Trophoblast cell (in vitro differentiated cells and primary cell): ENCODE data around the gene CBX2.

Experiments
- DNase-seq, 2 donors: peaks; one replicate each; pipeline ENCODE4 v3.0.0-alpha.2; 2016
- H2AFZ ChIP-seq: 2 replicates; pipeline ENCODE4 v1.6.1; 2013; ENCODE audit warnings: low read length, moderate library complexity, mild to moderate bottlenecking; ENCODE audit not compliant: insufficient read depth, poor library complexity
- H2AK5ac ChIP-seq: 2 replicates; pipeline ENCODE4 v1.6.1; 2013; ENCODE audit warnings: mild to moderate bottlenecking, low read length
- H2BK120ac ChIP-seq: 2 replicates; pipeline ENCODE4 v1.6.1; 2013; ENCODE audit warnings: low read length, mild to moderate bottlenecking, moderate library complexity; ENCODE audit not compliant: insufficient read depth, poor library complexity
- H2BK12ac ChIP-seq: 2 replicates; pipeline ENCODE4 v1.6.1; 2013; ENCODE audit warnings: mild to moderate bottlenecking, low read length, moderate library complexity
- H2BK5ac ChIP-seq: 2 replicates; pipeline ENCODE4 v1.6.1; 2013; ENCODE audit warnings: low read length, low read depth, moderate library complexity, mild to moderate bottlenecking; ENCODE audit not compliant: poor library complexity
- H3K14ac ChIP-seq: 2 replicates; pipeline ENCODE4 v1.6.1; 2013; ENCODE audit warnings: mild to moderate bottlenecking, low read length
- H3K18ac ChIP-seq: 2 replicates; pipeline ENCODE4 v1.6.1; 2013; ENCODE audit warnings: mild to moderate bottlenecking, low read length
- H3K23ac ChIP-seq: 2 replicates; pipeline ENCODE4 v1.6.1; 2013; ENCODE audit warnings: low read length
- H3K27ac ChIP-seq: 2 replicates; pipeline ENCODE4 v1.5.1; 2013; ENCODE audit warnings: low read depth, mild to moderate bottlenecking, inconsistent platforms, low read length, moderate library complexity
- H3K27me3 ChIP-seq: 2 replicates; pipeline ENCODE4 v1.6.1; 2013; ENCODE audit warnings: inconsistent platforms, mild to moderate bottlenecking, low read length, moderate library complexity; ENCODE audit not compliant: insufficient read depth
- H3K36me3 ChIP-seq, 2 experiments: 1 replicate in 1 of 2; 2 replicates in 1 of 2; pipeline ENCODE4 v1.6.1; 2013; ENCODE audit warnings: low read length in 2 of 2, mild to moderate bottlenecking in 2 of 2, moderate library complexity in 1 of 2; ENCODE audit not compliant: insufficient read depth in 2 of 2, control insufficient read depth in 1 of 2
- H3K4ac ChIP-seq: 2 replicates; pipeline ENCODE4 v1.6.1; 2013; ENCODE audit warnings: low read depth, mild to moderate bottlenecking, low read length, moderate library complexity
- H3K4me1 ChIP-seq, 2 experiments: 1 replicate in 1 of 2; 2 replicates in 1 of 2; pipeline ENCODE4 v1.6.1; 2013; ENCODE audit warnings: low read length in 2 of 2, mild to moderate bottlenecking in 2 of 2, moderate library complexity in 1 of 2; ENCODE audit not compliant: insufficient read depth in 2 of 2, control insufficient read depth in 1 of 2
- H3K4me2 ChIP-seq: 2 replicates; pipeline ENCODE4 v1.6.1; 2013; ENCODE audit warnings: inconsistent platforms, mild to moderate bottlenecking, low read length, moderate library complexity
- H3K4me3 ChIP-seq: 2 replicates; pipeline ENCODE4 v1.5.1; 2013; ENCODE audit warnings: mild to moderate bottlenecking, low read depth, low read length, inconsistent platforms
- H3K79me1 ChIP-seq: one replicate; pipeline ENCODE4 v1.6.1; 2013; ENCODE audit warnings: low read length
- H3K79me2 ChIP-seq: 2 replicates; pipeline ENCODE4 v1.6.1; 2013; ENCODE audit warnings: low read length, mild to moderate bottlenecking; ENCODE audit not compliant: control insufficient read depth, insufficient read depth, poor library complexity
- H3K9ac ChIP-seq: 2 replicates; pipeline ENCODE4 v1.6.1; 2013; ENCODE audit warnings: mild to moderate bottlenecking, low read length
- H3K9me3 ChIP-seq: 2 replicates; pipeline ENCODE4 v1.6.1; 2013; ENCODE audit warnings: low read depth, mild to moderate bottlenecking, control low read depth, inconsistent platforms, low read length; ENCODE audit not compliant: insufficient read depth
- H4K12ac ChIP-seq: 2 replicates; pipeline ENCODE4 v1.6.1; 2013; ENCODE audit warnings: low read depth, mild to moderate bottlenecking, low read length, moderate library complexity
- H4K8ac ChIP-seq: 2 replicates; pipeline ENCODE4 v1.6.1; 2013; ENCODE audit warnings: low read depth, mild to moderate bottlenecking, low read length, moderate library complexity
- H4K91ac ChIP-seq: one replicate; pipeline ENCODE4 v1.6.1; 2013; ENCODE audit warnings: low read depth, mild to moderate bottlenecking, low read length, moderate library complexity
- WGBS: extraction: QIAGEN DNeasy Blood & Tissue Kit; methylation state at CpG from one replicate; pipeline ENCODE4 v1.1.7; 2013; ENCODE audit warnings: missing lambda C conversion rate; ENCODE audit not compliant: insufficient read length, insufficient coverage; ENCODE audit errors: extremely low coverage; 5-methylcytosine and 5-hydroxymethylcytosine counted together

The CBX2 gene

DNA sequence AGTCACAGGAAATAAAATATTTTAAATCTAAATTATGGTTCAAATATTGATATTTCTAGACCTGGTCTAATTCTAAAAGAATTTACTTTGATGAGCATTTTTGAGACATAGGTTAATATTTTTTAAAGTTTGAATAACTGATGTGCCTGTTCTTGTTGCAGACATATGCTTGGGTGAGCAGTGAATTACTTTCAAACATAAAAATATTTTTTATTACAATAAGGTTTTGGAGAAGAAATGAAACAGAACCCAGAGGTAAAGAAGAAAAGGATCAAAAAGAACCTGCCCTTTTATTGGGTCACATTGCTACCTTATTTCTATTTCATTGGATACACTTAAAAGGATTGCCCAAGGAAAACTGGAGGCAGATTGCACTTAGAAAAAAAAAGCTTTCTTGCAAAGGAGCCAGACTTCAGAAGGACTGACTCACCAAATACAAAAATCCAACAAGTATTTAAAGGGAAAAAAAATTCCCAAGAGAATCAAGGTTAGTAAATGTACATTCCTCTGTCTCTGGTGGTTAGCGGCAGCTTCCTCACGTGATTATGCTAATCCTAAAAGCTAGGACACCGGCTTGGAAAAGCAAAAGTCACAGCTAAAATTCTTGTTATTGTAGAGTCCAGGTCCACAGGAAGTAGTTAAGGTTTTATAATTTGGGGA, 28.7 kb upstream of the CBX2 start:
- Histone ChIP-seq H4K91ac (no peak overlapping the region), H3K4me3 (no peak overlapping the region), H3K36me3 (no peaks in the 10 kb centered on the region), H3K4me1 (no peaks in the 10 kb centered on the region), H2AK5ac (no peak overlapping the region), H4K12ac (no peak overlapping the region), H3K23ac (no peak overlapping the region), H3K4ac (no peak overlapping the region), H3K9me3 (peaks cover 7% of the 10 kb centered on the region), H3K14ac (no peak overlapping the region), H3K18ac (no peak overlapping the region), H3K9ac (no peak overlapping the region), H2AFZ (no peak overlapping the region), H3K27ac (no peak overlapping the region), H3K4me2 (no peak overlapping the region), H2BK12ac (no peak overlapping the region), H3K79me2 (no peaks in the 10 kb centered on the region), H3K27me3 (peaks cover 29% of the 10 kb centered on the region), H4K8ac (no peak overlapping the region), H2BK5ac (no peak overlapping the region), H3K79me1 (no peaks in the 10 kb centered on the region), H2BK120ac (no peak overlapping the region)
- WGBS, result no CpG with 5 or more reads among the region's 3 CpGs
- DNase-seq, result peak in 1 of 2 donors; percentile 24

GRCh38 chr17:79749958-79750357, 28.0 kb upstream of the CBX2 start:
- Histone ChIP-seq H2BK12ac (no peak overlapping the region), H2AFZ (no peak overlapping the region), H2AK5ac (no peak overlapping the region), H3K23ac (no peak overlapping the region), H3K36me3 (no peaks in the 10 kb centered on the region), H3K14ac (no peak overlapping the region), H3K4me2 (no peak overlapping the region), H3K9ac (no peak overlapping the region), H4K12ac (no peak overlapping the region), H3K9me3 (peaks cover 7% of the 10 kb centered on the region), H4K8ac (no peak overlapping the region), H3K79me1 (no peaks in the 10 kb centered on the region), H3K4me1 (no peaks in the 10 kb centered on the region), H3K4me3 (no peak overlapping the region), H3K79me2 (no peaks in the 10 kb centered on the region), H4K91ac (no peak overlapping the region), H3K27ac (no peak overlapping the region), H2BK120ac (no peak overlapping the region), H2BK5ac (no peak overlapping the region), H3K18ac (no peak overlapping the region), H3K27me3 (peaks cover 29% of the 10 kb centered on the region), H3K4ac (no peak overlapping the region)
- no peak for DNase-seq
- no CpG with 5 or more reads among the region's 3 CpGs for WGBS

DNA sequence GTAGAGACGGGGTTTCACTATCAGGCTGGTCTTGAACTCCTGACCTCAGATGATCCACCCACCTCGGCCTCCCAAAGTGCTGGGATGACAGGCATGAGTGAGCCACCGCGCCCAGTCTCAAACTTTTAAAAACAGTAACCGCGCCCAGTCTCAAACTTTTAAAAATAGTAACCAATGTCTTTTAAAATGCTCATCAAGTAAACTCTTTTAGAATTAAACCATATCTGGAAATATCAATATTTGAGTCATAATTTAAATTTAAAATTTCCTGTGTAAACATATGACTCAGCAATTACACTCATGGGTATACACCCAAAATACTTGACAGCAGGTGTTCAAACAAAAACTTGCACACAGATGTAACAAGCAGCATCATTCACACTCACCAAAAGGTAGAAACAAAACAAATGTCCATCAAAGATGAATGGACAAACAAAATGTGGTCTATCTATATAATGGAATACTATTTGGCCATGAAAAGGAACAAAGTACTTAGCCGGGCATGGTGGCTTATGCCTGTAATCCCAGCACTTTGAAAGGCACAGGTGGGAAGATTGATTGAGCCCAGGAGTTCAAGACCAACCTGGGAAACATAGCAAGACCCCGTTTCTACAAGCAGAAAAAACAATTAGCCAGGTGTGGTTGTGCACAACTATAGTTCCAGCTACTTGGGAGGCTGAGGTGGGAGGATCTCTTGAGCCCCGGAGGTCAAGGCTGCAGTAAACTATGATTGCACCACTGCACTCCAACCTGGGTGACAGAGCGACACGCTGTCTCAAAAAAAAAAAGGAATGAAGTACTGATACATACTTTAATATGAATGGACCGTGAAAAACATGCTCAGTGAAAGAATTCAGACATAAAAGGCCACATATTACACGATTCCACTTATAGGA, 27.1 kb upstream of the CBX2 start:
- H3K4me3 ChIP-seq, result no peak overlapping the region
- no peak overlapping the region for H2BK5ac ChIP-seq
- no peaks in the 10 kb centered on the region for H3K79me1 ChIP-seq
- H3K14ac ChIP-seq, result no peak overlapping the region
- no peak overlapping the region for H3K9ac ChIP-seq
- H3K4me1 ChIP-seq, result no peaks in the 10 kb centered on the region
- H3K4ac ChIP-seq, result no peak overlapping the region
- no peak overlapping the region for H2BK12ac ChIP-seq
- no peak overlapping the region for H2AFZ ChIP-seq
- peaks cover 7% of the 10 kb centered on the region for H3K9me3 ChIP-seq
- no peak overlapping the region for H3K18ac ChIP-seq
- no peak overlapping the region for H3K4me2 ChIP-seq
- no peak overlapping the region for H4K91ac ChIP-seq
- H4K12ac ChIP-seq, result no peak overlapping the region
- H2AK5ac ChIP-seq, result no peak overlapping the region
- no peak for DNase-seq
- H3K79me2 ChIP-seq, result no peaks in the 10 kb centered on the region
- H4K8ac ChIP-seq, result no peak overlapping the region
- no peaks in the 10 kb centered on the region for H3K36me3 ChIP-seq
- H3K27ac ChIP-seq, result no peak overlapping the region
- WGBS, result no CpG with 5 or more reads among the region's 13 CpGs
- H2BK120ac ChIP-seq, result no peak overlapping the region
- H3K23ac ChIP-seq, result no peak overlapping the region
- peaks cover 29% of the 10 kb centered on the region for H3K27me3 ChIP-seq

GRCh38 chr17:79752175-79752574, 25.8 kb upstream of the CBX2 start:
- H3K79me2 ChIP-seq, result no peaks in the 10 kb centered on the region

More at GRCh38 chr17:79752175-79752574, 25.8 kb upstream of the CBX2 start:
- H3K18ac ChIP-seq, result no peak overlapping the region
- no peak overlapping the region for H3K4me3 ChIP-seq
- H2BK5ac ChIP-seq, result no peak overlapping the region
- no peak overlapping the region for H2AK5ac ChIP-seq
- no peak overlapping the region for H3K4ac ChIP-seq
- no peaks in the 10 kb centered on the region for H3K4me1 ChIP-seq
- H3K4me2 ChIP-seq, result no peak overlapping the region
- no peaks in the 10 kb centered on the region for H3K79me1 ChIP-seq
- H2AFZ ChIP-seq, result no peak overlapping the region
- H3K14ac ChIP-seq, result no peak overlapping the region
- no CpG with 5 or more reads among the region's 13 CpGs for WGBS
- no peak overlapping the region for H4K8ac ChIP-seq
- H3K27me3 ChIP-seq, result peaks cover 19% of the 10 kb centered on the region
- H3K9me3 ChIP-seq, result peaks cover 5% of the 10 kb centered on the region
- no peaks in the 10 kb centered on the region for H3K36me3 ChIP-seq
- no peak overlapping the region for H3K9ac ChIP-seq
- H2BK120ac ChIP-seq, result no peak overlapping the region
- no peak overlapping the region for H4K91ac ChIP-seq
- H2BK12ac ChIP-seq, result no peak overlapping the region
- no peak overlapping the region for H4K12ac ChIP-seq
- no peak overlapping the region for H3K23ac ChIP-seq
- DNase-seq, result no peak
- no peak overlapping the region for H3K27ac ChIP-seq
